GM12874 (cell line): ENCODE measurements around the gene XRCC3.

Experiments used
- TF ChIP-seq, protein P1 (sequence below): IDR thresholded peaks from 2 replicates; pipeline ENCODE4 v1.5.1; 2011; ENCODE audit warnings: low read depth, mild to moderate bottlenecking, control low read depth, low read length, moderate library complexity; ENCODE audit not compliant: insufficient read depth

The XRCC3 gene

DNA sequence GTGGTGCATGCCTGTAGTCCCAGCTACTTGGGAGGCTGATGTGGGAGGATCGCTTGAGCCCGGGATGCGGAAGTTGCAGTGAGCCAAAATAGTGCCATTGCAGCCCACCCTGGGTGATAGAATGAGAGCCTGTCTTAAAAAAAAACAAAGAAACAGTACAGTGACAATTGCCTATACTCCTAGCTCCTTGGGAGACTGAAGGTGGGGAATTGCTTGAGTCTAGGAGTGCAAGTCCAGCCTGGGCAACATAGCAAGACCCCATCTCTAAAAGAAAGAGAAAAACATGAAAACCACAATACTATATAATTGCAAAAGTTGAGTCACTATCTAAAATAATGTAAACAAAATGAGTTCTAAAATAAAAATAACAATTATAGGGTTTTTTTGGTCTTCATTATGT is 66.2 kb downstream of the XRCC3 start:
- TF ChIP-seq, protein P1, sequence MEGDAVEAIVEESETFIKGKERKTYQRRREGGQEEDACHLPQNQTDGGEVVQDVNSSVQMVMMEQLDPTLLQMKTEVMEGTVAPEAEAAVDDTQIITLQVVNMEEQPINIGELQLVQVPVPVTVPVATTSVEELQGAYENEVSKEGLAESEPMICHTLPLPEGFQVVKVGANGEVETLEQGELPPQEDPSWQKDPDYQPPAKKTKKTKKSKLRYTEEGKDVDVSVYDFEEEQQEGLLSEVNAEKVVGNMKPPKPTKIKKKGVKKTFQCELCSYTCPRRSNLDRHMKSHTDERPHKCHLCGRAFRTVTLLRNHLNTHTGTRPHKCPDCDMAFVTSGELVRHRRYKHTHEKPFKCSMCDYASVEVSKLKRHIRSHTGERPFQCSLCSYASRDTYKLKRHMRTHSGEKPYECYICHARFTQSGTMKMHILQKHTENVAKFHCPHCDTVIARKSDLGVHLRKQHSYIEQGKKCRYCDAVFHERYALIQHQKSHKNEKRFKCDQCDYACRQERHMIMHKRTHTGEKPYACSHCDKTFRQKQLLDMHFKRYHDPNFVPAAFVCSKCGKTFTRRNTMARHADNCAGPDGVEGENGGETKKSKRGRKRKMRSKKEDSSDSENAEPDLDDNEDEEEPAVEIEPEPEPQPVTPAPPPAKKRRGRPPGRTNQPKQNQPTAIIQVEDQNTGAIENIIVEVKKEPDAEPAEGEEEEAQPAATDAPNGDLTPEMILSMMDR, result no peak
